TTC549 (cell line): Measurements from ENCODE around the gene NFKBIE.

Experiments used
- FAIRE-seq: peaks from 2 replicates; lab custom pipeline; 2012; peaks lifted over from hg19 to GRCh38; lab: Jason Lieb, UNC

The NFKBIE gene

DNA sequence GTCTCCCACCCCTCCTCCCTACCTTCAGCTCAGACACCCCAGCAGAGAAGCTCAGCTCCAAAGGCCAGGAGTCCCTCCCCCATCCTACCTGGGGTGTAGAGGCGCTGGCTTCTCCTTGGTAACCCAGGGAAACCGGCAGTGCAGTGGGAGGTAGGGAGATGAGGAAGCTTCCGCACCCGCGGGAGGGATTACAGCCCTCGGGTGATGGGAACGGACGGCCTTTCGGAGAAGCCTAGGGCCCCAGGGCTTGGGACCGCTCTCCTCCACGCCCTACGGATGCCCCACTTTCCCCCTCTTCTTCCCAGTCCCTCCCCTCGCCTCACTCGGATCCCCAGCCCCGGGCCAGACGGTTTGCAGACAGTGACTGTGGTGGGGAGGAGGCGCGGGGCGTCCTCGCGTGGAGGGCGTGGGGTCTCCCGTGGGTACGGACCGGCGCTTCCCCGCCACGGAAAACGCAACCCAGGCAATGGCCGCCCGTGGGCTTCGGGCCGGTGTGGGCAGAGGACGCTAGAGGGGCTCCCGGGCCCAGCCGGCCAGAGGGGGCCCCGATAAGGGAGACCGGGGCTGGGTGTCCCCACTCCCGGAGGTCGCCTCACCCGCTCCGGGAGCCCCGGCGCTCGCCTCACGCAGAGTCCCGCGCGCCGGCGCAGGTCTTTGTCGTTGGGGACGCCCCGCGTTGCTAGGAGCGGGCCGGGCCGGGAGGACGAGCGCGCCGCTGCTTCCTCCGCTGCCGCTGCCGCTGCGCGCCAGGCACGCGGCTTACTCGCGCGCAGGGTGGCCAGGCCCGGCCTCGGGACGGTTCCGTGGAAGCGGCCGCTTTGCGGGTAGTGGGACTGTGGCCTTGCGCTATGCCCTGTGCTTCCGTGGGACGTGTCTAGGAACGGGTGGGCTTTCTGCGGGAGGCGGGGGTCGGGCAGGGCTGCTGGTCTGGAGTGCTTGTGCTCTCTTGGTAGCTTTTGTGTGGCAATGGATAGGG lies 32.0 kb upstream of the NFKBIE start:
- FAIRE-seq = no peak

DNA sequence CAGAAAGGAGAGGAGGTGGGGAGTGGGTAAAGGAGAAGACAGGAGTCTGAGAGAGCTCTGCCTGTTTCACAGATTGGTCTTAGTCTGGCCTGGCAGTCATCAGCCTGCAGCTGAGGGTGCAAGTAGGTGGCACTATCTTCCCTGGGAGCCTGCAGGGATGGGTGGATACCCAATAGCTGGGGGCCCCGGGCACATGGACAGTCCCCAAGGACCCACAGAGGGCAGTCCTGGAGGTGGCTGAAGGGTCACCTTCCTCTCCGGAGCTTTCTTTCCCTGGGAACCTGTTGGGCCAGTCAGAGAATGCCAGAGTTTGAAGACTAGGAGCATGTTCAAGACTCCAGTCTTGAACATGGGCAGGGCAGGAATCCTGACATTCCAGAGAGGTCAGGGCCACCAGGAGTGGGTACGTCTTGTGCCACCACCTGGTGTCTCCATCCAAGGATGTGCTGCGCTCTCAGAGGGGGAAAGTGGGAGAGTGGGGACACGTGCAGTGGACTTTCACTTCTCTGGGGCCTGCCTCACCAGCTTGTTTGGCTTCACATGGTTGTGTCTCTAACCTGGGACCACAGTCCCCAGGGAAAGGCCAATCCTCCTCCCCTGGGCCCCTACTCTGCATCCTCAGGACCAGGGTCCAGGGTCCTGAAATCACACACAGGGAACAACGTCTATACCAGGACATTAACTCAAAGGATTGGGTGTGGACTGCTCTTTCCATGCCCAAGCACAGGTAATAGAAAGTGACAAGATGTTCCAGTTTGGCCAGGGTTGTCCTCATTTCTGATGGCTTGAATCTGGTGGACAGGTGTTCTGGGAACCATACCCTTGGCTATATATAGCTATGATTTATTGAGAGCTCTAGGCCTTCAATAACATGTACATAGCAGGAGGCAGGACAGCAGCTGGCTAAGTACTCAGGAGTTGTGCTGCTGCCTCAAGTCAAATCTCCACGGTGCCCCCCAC lies 29.8 kb upstream of the NFKBIE start:
- FAIRE-seq = no peak

DNA sequence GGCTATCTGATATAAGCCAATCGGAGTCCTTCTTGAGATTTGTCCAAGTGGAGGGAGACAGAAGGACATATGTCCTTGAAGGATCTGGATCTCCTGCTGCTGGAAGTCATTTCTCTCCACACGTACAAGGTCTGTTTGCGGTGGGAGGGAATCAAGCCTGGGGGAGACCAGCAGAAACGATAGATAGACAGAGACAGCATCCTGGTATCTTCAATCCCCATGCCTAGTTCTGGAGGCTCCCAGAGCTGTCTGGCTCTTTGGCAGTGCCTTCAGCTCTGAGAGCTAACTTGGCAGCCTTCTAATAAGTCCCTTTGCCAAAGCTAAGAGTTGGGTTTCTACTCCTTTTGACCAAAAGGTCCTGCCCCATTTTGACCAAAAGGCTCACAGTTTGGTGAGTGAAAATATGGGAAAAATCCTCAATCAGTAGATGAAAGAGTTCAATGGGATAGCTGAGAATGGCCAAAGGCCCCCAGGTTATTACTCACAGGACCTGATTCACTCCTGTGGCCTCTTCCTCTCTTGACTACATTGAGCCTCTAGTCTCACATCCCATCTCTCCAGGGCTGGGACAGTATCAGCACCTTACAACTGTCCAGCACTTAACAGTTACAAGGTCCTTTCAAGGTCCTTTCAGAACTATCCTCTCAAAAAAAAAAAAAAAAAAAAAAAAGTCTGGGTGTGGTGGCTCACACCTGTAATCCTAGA lies 27.5 kb upstream of the NFKBIE start:
- no peak for FAIRE-seq

DNA sequence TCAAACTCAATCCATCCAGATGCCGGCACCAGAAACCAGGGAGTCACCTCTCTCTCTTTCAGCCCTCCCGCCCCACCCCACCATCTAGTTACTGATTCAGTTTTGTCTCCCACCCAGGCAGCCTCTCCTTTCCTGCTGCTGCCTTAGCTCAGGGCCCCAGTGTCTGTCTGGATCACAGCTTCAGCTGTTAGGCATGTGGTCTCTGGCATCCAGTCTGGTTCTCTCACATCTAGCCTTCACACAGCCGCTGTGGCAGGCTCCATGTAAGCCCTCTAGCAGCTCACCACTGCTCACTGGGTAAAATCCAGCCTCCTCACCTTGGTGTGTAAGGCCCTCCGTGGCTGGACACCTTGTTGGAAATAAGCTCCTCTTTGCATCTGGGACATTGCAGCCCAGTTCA lies 26.5 kb upstream of the NFKBIE start:
- FAIRE-seq = no peak

DNA sequence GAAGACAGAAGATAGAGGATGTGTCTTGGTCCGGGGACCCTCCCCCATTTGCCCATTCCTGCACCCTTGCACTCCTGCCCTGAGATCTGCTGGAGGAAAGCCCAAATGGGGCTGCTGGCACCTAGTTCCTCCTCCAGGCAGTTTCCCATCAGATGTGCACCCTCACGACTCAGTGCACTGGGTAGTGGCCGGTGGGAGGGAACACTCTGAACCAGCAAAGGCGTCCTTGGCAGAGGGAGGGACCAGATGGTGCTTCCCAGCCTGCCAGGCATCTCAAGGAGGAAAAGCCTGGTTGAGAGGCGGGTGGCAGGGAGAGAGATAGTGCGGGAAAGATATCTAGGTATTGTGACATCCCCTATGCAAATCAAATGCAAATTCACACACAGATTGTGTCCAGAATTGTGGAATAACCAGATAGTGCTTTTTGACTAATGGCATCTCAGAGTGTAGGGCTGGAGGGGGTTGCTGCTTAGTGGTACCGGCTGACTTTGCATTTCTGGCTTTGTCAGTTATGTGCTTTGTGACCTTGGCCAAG lies 24.4 kb upstream of the NFKBIE start:
- FAIRE-seq = no peak

DNA sequence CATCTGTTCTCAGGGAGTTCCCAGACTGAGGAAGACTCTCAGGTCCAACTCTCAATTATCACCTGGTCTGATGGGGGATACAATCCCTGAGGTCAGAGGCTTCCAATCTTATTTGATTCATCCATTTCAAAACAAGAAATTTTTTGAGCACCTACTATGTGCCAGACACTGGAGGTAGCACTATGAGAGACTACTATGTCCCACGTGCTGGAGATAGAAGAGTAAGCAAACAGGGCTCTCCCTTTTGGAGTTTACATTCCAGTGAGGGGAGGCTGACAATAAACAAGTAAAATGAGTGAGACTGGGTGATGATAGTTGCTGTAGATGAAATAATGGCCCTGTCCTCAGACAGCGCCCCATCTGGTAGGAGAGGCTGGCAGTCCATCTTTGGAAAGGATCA lies 21.4 kb upstream of the NFKBIE start:
- no peak for FAIRE-seq

DNA sequence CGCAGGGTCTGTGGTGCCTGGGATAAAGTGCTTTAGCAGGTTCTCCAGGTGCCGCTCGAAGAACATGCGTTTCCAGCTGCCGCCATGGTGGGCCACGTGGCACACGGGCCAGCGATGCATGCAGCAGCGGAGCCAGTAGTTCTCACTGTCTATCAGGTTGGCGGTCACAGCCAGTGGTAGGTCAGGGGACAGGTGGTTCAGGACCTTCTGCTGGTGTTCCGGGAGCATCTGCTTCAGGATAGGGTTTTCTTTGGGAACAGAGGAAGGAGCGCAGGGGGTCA lies 20.9 kb upstream of the NFKBIE start:
- FAIRE-seq = no peak

DNA sequence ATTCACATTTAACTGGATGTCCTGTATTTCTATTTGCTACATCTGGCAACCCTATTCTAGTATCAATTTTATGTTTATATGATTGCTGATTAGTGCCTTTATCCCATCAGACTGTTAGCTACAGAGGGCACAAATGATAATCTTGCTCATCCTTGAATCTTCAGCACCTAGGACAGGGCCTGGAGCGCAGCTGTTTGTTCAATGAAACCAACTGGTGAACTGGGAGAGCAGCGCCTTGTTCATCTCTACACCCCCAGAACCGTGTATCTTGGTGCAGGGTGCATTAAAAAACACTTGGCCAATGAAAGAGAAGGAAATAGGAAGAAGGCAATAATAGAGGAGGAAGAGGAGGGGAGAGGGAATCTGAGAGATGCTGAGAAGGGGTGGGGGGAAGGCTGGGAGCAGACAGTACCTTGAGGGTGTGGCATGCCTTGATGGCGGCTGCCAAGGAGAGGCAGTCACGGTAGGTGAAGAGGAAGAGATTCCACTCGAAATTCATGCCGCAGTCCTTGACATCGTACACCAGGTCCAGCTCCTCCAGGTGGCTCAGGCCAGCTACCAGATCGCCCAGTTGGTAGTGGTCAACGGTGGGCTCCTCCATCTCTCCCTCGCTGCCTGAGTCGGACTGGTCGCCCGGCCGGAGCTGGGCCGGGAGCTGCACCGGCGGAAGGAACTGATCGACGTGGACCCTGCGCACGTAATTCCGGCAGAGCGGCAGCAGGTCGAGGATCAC lies 20.4 kb upstream of the NFKBIE start:
- no peak for FAIRE-seq

DNA sequence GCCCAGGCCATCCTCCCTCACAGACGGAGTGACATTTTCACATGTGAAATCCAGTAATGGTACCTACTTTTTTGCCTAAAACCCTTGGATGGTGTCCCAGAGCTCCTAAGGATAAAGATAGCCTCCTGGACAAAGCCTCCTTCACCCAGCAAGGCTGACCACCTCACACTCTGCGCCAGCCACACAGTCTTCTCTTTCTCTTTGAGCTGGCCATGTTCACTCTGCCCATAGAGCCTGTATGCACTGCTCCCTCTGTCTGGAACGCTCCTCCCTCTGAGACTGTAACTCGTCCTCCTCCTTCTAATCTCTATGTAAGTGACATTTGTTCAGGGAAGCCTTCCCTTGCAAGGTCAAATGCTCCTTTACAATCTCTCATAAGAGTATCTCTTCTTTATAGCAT lies 19.5 kb upstream of the NFKBIE start:
- FAIRE-seq = no peak

DNA sequence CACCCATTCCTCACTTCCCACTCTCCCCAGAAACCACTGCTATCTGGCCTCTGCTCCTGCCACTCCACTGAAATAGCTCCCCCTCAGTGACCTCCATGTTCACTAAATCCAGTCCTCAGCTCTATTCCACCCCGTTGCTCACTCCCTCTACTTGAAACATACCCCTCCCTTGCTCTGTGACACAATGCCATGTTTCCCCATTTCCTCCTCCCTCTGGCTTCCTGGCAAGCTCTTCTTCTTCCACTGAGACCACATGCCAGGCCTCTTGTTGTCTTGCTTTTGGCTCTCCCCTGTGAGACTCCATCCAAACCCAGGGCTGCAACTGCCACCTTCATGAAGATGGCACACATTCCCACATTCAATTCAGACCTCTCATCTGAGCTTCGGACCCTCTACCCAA lies 18.8 kb upstream of the NFKBIE start:
- no peak for FAIRE-seq

DNA sequence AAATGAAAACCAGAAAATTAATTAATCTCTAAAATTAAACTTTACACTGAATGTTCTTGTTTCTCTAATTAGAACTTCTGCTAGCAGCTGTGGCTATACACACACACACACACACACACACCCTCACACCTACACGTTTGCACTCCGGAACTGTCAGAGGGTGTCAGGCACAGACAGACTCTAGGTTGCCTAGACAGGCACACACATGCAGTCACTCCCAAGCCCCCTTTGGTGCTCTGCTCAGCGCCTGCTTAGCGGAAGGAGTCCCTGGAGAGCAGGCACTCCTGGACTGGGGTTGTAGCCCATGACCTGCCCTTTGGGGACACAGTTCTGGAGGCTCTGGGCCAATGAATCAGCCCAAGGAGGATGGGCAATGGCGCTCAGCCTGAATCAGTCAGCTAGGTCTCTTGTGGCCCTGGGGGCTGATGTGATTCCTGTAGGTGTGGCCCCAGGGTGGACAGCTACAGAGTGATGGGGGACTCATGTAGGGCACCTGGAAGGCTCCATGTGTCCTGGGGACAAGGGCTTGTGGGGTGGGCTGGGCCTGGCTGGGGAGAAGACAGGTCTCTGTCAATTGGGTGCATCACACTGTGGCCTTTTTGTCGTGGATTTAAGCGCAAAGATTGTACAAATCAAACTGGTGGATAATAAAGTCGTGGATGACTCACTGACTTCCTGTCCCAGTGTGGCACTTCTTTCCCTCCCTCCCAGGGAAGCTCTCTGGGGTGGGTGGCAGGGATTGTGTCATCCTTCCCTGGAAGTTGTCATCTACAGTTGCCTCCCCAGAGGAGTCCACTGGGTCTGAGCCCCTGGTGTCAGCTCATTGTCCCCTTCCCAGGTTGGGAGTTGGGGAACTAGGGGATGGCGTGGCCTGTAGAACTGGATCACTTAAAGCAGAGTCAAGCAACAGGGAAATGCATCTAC lies 13.7 kb upstream of the NFKBIE start:
- no peak for FAIRE-seq

DNA sequence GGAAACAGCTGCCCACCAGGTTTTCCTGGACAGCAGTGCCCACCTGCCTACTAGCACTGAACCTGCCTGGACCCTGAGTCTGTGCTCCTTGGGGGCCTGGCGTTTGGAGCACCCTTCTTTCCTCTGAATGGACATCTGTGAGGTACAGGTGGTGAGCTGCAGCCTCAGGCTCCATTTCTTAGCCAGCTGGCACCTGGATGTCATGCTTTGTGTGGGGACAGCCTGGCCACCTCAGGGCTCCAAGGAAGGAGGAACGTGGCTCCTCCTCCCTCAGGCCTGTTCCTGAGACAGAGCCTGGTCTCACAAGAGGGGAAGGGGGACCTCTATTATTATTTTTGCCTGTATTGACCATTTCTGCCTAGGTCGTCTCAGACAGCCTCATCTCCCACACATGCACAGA lies 13.0 kb upstream of the NFKBIE start:
- no peak for FAIRE-seq

DNA sequence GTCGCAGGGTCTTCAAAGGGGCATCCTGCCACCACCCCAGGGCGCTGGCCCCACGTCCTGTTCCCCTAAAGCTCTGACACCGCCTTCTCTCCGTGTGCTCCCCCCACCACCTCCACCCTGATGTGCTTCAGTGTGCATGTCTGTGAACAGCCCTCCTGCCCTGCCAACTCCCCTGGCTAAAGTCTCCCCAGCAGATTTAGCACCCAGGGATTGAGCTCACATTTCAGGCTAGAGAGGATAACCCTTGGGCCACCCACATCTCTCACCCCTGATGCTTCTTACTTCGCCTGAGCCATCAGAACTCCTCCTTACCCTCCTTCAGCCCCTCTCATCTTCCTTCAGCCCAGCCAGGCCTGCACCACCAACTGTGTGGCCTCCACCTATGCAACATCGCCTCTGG lies 12.4 kb upstream of the NFKBIE start:
- FAIRE-seq = no peak

DNA sequence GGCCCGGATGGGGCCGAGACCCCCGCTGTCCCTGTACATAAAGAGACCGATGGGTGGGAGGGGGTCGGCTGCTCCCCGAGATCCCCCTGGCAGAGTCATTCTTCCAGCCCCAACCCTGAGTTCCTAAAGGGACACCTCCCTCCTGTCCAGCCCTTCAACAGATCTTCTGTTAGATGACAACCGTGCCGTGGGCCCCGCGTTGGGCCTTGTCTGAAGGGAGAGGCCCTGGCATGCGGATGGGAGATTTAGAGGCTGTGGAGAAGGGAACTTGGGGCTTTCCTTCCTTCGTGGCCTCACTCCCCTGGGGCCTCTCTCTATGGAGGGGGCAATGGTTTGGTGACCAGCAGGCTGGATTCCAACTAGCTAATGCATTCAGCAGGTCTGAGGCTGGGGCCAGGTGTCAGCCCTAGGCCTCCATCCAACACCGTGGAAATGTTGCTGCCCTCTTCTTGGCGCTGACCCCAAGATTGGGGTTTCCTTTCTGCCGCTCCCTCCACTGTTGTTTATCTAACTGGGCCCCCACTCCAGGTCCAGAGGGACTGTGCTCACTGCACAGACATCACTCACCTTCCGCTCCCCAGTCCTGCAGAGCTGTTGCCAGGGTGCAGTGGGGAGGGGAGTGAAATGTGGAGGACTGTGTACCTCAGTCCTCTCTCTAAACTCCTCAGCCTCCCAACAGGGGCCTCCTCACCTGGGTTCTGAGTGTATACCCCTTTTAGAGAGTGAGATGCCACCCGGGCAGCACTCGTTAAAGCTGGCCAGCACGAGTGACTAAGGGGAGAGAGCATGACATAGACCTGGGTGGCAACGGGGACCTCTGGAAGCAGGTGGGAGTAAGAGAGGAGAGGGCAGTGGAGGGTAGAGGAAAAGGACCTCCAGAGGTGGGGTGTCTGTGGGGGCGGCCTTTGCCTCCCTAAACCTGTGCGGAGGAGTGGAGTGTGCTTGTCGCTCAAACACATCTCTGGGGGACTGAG lies 11.6 kb upstream of the NFKBIE start:
- FAIRE-seq = no peak

DNA sequence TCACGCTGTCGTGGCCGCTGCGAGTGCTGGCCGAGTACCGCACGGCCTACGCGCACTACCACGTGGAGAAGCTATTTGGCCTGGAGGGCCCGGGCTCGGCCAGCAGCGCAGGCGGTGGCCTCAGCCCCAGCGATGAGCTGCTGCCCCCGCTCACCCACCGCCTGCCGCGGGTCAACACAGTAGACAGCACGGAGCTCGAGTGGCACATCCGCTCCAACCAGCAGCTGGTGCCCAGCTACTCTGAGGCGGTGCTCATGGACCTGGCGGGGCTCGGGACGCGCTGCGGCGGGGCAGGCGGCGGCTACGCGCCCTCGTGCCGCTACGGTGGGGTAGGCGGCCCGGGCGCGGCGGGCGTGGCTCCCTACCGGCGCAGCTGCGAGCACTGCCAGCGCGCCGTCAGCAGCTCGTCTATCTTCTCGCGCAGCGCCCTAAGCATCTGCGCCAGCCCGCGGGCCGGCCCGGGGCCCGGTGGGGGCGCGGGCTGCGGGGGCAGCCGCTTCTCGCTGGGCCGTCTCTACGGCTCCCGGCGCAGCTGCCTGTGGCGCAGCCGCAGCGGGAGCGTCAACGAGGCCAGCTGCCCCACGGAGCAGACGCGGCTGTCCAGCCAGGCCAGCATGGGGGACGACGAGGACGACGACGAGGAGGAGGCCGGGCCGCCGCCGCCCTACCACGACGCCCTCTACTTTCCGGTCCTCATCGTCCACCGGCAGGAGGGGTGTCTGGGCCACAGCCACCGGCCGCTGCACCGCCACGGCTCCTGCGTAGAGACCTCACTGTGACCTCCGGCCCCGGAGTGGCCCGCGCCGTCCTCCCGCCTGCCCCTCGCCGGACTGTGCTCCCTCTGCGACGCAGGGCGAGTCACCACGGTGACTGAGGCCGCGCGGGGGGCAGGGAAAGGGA lies 10.6 kb upstream of the NFKBIE start:
- no peak for FAIRE-seq

DNA sequence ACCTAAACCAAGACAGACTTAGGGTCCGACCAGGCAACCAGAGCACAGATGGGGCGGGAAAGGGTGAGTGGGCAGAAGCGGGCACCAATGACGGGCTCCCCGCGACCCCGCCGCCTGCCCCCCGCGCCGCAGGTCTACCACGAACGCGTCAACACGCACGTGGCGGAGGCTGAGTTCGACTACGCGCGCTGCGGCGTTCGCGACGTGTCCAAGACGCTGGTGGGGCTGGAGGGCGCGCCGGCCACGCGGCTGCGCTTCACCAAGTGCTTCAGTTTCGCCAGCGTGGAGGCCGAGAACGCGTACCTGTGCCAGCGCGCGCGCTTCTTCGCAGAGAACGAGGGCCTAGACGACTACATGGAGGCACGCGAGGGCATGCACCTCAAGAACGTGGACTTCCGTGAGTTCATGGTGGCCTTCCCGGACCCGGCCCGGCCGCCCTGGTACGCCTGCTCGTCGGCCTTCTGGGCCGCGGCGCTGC lies 10.0 kb upstream of the NFKBIE start:
- no peak for FAIRE-seq

DNA sequence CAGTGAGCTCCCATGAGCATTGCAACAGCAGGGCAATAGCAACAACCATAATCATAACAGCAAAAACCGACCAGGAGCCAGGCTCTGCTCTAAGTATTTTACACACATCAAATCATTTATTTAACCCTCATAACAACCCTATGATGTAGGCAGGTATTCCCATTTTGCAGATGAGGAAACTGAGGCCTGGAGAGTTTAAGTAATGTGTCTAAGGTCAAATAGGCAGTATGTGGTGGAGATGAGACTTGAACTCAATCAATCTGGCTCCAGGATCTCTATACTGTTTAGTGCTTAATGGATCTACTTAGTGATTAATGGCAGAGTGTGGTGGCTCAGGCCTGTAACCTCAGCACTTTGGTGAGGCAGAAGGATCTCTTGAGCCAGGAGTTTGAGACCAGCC lies 8.3 kb upstream of the NFKBIE start:
- no peak for FAIRE-seq

DNA sequence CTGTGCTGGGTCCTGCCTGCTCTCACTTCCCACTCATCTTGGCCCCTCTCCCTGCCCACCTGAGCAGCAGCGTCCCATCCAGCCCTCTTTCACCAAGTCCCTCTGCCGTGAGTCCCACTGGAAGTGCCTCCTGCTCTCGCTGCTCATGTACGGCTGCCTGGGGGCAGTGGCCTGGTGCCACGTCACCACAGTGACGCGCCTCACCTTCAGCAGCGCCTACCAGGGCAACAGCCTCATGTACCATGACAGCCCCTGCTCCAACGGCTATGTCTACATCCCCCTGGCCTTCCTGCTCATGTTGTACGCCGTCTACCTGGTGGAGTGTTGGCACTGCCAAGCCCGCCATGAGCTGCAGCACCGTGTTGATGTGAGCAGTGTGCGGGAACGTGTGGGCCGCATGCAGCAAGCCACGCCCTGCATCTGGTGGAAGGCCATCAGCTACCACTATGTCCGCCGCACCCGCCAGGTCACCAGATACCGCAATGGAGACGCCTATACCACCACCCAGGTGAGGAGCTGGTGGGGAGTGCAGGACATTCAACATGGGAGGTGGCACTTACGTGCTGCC lies 7.7 kb upstream of the NFKBIE start:
- FAIRE-seq = no peak
